Stimulated activated CD4-positive, alpha-beta T cell treated with anti-CD3 and anti-CD28 coated beads, Interleukin-2, amount 100 ng/mL, for 24 hours (primary cell): ENCODE measurements around the gene TBKBP1.

Source experiments
- DNase-seq, 2 donors: peaks; one replicate each; pipeline ENCODE4 v3.0.0-alpha.2; 2020

The TBKBP1 gene

DNA sequence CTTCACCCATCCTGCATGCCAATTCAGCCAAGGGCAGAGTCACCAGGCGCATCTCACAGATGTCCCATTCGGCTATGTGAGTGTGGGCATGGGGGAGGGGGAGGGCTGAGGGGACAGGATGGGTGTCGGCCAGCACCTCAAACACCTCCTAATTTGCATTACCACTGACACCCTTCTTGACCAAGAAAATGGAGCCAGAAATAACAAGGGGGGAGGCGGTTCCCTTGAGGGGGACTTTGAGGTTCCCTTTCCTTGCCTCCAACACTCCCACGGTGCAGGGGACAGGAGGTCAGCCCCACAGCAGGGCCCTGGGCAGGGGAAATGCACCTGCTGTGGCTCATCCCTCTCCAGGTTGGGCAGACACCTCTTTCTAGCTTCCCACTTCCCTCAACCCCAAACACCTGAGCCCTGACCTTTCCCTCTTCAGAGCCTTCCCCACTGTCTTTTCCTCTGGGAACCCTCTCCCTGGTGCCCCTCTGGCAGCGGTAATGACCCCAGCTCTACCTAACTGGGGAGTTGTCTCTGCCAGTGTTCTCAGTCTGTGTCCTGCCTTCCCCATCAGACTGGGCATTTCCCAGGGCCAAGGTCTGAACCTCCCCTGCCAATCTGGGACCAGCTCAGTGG lies 20.9 kb downstream of the TBKBP1 start:
- no peak for DNase-seq

DNA sequence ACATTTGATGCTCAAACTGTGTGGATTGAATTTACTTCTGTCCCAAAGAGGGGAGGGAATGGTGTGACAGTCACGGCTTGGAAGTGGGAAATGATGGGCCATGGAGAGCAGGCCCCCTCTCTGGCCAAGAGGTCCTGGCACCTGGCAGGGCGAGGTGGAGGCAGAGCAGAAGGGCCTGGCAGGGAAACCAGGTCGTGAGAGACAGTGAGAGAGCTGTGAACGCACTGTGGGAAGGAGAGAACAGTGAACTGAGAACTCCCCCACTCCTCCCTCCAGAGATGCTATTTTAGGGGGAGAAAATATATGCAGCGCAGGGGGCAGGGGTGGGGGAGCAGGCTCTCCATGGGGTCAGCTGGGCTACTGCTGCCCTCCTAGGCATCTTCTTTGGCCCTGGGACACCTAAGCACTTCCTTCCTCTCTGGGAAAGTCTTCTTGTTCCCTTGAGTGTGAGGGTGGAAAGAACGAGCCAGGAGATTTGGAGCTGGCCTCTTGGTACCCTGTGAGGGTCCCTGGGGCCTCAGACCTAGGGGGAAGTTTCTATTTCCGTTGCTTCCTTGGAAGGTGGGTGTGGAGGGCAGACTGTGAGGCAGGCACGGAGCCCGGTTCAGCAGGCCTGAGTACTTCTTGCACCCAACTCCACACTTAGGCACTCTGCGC lies 21.8 kb downstream of the TBKBP1 start:
- no peak for DNase-seq

DNA sequence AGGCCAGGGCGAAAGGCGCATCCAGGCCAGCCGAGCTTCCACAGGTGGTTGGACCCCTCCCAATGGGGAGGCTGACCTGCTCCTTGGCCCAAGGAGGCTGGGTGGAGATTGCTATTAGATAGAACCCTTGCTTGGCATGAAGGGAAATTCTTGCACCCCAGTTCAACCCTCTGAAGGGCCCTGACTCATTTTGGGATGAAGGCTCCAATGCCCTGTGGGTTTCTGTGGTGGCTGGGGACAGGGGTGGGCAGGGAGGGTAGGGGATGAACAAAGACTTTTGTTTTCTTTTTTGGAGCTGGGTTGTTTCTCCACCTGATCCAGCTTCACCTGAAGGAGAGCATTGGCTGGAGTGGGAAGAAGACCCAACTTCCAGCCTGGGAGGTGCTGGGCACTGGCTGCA lies 22.4 kb downstream of the TBKBP1 start:
- DNase-seq, result no peak

DNA sequence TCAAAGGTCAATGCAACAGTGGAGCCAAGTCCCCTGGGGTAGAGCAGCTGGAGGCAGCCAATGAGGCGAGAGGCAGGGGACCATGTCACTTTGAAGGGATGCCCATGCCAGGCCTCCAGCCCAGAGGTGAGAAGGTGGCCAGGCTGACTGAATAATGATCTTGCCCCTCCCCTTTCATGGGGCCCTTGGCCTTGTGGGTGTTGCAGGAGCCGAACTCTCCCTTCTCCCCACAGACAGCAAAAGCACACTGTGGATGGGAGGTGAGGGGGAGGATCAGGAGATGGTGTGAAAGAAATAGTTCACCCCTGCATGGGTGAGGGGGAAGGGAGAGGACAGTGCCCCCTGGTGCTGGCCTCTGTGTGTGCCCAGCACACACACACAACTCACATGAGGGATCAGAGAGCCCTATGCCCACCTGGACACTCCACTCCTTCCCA lies 23.3 kb downstream of the TBKBP1 start:
- DNase-seq, result peak in 1 of 2 donors; percentile 51

DNA sequence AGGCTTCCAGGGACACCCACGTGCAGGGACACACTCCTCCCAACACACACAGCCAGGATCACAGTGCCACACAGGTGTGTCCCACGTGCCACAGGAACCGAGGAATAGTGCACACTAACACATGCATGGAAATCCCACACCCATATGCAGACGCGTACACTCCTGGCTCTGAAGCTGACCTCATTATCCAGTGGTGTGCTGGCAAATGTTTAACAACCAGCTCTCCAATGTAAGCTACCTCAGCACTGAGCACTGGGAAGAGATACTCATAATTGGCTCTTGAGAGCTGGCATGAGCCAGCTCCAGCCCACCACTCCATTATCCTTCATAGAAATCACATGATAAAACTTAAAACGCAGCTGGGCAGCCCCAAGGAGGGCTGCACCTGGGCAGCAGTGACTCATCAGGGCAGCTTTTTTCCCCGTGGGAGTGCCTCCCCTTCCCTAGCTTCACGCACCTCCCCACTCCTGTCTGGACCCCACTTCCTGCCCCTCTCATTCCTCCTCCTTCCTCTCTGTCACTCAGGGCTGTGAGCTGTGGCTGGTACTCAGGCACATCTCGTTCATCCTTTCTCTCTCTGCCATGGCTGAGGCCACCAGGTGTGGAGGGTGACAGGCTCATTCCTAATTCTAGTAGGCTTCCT lies 24.1 kb downstream of the TBKBP1 start:
- peak in 1 of 2 donors; percentile 47 for DNase-seq

DNA sequence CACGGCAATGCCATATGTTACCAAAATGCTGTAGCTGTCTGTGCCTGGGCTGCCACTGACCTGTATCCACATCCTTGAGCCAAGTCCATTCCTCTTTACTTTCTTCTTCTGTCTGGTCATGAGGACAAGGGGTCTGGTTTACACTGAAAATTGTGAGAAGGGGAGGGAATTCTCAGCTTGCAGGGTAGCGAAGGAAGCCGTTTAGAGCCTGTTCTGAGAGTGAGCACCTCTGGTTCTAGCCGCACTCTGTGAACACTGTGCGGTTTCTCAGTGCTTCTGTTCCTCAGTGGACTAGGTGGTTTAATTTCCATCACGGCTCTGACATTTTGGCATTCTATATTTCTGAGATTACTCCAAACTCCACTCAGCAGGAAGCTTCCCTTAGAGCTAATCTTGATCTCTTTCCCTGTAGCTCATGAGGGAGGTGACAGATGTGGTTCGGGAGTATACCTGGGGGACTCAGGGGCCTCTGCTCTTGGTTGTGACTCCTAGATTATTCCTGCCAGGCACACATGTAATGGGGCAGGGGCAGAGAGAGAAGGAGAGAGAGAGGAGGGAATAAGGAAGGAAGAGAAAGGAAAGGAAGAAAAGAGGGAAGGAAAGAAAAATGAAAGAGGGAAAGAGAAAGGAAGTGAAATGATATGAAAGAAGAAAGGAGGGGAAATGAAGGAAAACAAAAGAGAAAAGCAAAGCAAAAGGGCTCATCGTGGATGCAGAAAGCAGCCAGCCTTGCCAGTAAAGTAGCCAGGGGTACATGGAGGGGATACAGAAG lies 24.9 kb downstream of the TBKBP1 start:
- no peak for DNase-seq

DNA sequence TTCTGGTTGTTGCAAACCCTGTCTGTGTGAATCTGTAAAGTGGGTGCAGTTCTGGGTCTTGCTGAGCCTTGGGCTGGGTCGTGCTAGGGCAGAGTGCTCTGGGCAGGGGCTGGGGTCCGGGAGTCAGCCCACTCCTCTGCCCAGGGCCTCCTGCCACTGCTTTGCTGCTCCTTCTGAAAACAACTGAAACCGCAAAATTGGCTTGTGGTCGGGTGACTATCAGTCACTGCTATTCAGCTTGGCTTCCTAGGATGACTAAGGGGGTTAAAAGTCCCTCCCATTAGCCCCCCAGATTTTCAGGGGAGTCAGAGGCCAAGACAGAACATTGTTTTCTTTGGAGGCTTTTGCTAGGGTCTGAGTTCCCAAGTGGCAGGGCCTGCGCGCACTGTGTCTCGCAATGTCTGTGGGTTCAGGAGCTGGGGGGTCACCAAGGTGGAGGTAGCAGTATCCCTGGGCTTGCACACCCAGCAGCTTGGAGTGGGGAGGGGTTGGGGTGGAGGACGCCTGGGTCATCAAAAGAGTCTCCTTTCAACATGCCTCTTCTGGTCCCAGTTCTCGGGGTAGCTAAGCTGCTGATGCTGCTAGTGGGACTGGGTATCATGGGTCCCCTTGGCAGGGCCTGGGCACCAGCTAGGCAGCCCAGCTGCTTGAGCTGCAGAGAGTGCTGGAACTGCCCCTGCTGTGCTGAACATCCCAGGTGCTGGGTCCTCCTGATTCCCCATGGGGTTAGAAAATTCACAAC lies 25.6 kb downstream of the TBKBP1 start:
- DNase-seq, result peak; percentile 78 to 79

DNA sequence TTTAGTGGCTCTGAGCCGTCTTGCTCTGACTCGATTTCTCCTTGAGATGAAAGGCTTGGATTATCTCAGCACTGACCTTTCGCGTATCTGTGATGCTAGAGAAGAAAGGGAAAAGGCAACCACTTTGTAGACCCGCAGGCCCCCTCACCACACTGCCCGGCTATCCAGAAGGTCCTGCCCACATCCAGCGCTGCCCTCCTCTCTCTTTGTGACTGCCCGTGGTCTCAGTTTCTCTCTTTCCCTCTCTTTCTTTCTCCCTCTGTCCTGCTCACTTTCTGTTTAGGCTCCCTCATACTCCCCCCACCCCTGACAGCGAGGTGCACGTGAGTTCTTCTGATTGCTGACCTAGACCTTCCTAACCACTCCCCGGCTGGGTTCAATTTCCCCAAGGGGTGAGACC lies 26.2 kb downstream of the TBKBP1 start:
- no peak for DNase-seq

DNA sequence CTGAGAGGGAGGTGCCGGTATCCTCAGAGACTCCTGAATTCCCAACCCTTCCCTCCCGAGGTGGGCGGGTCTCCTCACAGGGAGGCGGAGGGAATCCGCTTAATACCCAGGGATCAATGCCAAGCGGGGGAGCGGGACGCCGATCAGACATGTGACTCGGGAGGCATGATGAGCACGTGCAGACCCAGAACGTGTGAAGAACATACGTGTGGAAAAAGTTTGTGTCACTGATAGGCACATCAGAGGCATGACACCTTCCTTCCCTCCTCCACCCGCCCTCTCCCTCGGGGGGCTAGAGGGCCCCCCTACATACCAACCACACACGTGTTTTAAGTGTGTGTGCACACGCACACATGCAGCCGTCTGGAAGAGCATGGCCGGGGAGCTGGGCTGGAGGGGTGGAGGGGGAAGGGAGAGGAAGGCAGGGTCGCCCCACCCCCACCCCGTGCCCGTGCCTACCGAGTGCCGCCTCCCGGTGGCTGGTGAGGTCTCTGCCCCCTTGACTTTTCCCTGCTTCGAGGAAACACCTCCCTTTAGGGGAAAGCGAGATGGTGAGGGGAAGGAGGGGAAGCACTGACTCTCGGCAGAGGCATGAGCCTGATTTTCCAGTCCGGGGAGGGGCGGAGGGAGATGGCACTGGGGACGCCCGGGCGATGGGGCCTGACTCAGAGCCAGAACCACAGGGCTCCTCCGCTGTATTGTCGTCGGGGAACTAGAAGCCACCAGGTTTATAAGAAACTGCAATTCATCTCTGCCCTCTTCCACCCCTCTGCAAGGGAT lies 27.0 kb downstream of the TBKBP1 start:
- DNase-seq, result peak; percentile 96 to 97

DNA sequence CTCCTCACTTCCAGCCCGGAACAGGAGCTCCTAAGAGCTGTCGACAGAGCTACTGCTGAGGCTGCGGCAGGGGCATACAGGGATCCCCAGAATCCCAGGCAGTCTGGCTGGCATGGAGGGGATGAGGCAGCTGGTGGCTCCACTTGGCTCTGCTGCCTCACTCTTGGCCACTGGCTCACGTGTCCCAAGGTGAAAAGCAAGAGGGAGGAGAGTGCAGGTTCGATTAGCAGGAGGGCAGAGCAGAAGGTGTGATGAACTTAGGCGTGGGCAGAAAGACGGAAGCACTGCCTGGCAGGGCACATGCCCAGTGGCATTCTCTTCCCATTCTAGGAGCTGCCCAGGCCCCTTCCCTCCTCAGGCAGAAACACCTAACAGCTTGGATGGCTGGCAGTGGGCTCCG lies 27.8 kb downstream of the TBKBP1 start:
- no peak for DNase-seq

DNA sequence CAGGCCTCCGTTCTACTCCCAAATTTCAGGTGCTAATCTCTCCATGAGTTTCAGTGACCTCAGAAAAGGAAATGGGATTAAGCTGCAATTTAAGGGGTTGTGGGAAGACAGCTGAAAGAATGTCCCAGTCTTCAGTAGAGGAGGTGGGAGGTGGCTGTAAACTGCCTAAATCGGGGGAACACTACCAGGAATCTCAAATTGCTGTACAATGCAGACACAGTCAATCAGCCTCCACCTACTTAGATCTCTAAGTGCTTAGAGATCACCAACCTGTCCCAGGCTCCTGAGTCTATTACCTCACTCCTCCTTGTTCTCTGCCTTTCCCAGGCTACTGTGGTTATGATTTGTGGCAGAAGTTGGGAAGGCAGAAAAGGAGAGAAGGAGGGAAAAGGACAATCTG lies 30.7 kb downstream of the TBKBP1 start:
- no peak for DNase-seq

DNA sequence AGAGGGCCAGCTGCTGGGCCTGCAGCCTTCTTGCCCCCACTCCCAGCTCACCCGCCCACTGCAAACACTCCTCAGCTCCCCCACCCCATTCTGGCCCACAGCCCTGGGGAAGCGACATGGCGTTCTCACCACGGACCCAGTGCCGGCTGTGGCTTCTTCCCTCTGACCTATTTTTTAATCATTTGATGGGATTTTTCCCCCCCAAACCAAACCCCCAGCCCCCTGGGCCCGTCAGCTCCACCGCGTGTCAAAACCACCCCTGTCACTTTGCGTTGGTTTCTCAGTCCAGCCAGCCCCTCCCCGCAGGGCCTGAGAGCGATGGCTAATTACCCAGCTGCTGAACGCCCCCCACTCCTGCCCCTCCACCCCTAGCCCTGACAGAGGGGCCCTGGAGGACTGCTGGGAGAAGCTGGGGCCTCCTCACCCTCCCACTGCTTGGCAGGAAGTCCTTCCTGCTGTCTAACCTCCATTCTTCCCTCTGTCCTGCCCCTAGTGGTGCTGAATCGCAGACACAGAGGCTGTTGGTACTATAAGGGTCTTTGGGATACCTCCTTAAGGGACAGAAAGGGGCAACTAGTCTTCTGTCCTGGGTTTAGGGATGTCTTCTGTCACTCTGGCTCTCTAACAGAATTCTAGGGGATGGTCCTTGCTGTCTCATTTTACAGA lies 31.6 kb downstream of the TBKBP1 start:
- no peak for DNase-seq

DNA sequence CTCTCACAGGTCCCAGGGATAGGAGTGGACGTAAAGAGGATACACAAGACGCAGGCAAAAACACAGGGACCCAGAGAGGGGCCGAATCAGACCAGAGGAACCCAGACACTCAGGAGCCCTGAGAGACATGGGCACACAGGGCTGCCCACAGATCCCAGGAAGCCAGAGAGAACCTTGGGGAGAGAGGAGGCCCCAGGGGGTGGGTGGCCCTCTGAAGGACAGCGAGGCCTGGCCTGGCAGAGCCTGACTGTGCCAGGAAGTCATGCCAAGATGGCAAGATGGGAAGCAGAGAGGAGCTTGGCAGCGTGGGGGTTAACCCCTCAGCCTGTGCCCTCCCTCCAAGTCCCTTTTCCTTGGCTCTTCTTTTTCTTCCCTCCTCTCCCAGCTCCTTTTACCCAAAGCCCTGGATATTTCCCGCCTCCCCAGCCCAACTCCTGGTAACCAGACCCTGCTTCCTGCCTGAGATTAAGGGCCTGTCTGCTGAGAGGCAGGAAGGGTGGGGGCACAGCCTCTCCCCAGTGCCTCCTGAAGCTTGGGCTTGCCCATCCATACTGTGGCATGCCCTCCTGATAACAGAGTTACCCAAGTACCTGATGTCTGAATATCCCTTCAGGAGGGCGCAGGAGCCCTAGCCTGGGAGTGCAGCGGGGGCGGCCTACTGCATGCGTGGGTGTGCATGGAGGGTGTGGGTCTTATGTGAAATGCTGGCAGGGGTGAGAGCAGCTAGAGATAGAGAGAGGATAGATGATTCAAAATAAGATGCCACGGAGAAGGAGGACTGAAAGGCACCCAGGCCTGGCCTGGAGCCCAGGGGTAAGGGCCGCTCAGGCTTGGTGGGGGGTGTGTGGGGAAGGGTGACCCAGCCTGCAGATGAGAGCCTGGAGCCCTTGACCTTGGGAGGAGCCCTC lies 33.1 kb downstream of the TBKBP1 start:
- DNase-seq, result no peak

DNA sequence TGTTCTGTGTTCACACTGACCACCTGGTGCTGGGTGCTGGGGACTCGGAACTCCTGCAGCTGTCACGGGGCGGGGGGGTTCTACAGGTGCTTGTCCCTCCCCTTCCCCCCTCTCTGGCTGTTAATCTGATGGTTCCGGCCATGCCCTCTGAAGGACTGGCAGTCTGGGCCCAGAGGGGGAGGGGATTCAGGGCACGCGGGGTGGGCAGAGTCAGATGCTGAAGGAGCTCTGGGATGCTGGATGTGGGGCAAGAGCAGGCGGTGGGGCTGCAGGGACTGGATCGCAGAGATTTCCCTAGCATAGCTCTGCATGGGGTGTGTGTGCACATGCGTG lies 33.7 kb downstream of the TBKBP1 start:
- DNase-seq, result no peak

DNA sequence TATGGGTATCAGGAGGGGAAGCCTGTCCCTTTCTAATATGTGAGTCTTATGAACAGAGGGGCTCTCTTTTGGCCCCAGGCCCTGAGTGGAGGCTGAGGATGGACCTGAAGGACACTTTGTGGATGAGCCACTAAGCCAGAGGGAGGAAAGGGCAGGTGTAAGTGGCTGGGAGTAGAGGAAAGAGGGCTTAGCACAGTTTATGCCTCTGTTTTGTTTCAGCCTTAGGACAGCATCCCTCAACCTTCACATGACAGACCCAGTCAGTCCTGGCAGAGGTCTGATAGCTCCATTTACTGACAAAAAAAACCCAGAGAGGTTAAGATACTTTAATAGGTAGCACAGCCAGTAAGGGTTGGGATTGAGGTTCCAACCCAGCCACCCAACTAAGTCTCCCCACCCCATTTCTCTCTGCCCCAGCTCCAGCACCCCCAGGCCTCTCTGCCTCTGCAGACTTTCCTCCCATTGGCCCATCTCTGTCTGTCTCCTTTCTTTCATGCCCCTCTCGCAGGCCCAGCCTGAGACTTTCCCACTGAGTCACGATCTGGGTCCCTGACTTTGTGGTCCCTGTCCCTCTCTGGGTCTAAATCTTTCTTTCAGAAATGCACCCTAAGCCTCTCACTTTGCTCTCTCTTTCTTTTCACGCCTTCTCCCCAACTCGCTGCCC lies 34.4 kb downstream of the TBKBP1 start:
- no peak for DNase-seq

DNA sequence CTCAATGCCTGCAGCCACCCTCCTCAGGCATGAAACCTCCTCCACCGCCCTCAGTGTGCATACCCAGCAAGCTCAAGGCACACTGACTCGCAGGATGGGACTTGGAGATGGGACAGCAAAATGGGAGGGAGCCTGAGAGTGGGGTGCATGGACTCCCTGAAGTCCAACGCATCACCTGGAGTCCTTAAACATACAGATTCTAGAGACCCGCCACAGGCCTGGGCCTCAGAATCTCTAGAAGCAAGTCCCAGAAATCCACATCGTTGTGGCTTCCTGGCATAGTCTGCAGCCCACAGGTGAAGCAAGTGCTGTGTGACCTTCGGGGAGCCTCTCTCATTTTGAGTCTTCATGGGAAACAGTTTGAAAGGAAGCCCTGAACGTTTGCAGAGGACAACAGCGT lies 35.5 kb downstream of the TBKBP1 start:
- no peak for DNase-seq

DNA sequence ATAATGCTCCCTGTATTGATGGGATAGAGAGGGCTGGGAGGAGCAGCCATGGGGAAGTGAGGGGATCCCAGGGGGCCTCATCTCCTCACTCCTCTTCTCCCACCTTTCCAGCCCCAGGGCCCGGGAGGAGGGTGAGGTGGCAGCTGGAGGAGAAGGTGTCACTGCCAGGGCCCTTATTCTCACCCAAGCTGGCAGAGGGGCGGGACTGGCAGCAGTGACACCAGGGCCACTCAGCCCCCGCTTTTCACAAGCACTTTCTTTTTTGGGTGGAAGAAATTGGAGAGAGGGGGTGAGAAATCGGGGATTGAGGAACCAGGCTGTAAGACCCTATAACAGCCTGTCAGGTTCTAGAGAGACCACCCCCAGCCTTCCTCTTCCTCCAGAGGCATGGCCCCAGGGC lies 36.7 kb downstream of the TBKBP1 start:
- no peak for DNase-seq

DNA sequence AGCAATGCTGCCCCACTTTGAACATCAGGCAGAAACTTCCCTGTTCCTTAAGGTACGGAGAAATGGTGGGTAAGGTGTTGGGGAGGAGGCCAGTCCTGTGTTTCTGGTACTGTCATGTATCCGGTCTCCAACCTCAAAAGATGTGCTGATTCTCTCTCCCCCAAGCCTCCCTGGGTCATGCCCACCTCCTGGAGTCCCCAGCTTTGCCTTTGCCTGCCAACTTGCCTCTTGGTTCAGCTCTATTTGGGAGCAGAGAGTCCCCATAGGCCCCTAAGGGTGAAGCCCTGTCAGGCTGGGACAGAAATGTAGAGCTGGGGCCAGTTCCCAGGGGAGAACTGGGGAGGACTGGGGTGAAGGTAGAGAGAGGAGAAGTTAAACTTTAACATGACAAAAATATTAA lies 37.4 kb downstream of the TBKBP1 start:
- DNase-seq, result no peak

DNA sequence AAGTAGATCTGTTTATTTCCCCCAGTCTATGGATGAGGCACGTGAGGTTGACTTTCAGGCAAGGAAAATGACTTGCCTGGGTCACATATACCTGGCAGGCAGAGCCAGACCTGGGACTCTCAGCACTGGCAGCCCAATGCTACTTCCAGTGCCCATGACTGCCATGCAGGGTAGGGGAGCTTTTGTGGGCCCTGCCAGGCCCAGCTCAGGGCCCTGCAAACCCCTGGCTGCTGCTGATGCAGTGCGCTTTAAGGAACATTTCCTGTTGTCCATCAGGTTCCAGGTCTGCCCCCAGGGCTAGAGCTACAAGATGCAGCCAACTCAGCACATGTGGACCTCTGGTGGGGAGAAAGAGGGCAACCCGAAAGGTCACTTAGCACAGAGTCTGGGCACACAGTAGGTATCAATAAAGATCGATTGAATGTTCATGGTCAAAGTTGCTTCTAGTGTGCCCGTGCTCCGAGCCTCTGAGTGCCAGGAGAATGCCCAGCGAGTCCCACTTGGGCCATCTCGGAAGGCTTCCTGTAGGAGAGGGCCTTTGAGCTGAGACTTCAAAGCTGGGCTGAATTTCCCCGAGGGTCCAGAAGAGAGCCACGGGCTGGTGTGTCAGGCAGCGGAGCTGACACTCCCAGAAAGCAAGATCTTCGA lies 38.6 kb downstream of the TBKBP1 start:
- DNase-seq, result no peak
